ENCODE data around the gene STX16.
A peak's percentile ranks its signal among the peaks of the same experiment; 100 is the strongest.

Gene STX16

DNA sequence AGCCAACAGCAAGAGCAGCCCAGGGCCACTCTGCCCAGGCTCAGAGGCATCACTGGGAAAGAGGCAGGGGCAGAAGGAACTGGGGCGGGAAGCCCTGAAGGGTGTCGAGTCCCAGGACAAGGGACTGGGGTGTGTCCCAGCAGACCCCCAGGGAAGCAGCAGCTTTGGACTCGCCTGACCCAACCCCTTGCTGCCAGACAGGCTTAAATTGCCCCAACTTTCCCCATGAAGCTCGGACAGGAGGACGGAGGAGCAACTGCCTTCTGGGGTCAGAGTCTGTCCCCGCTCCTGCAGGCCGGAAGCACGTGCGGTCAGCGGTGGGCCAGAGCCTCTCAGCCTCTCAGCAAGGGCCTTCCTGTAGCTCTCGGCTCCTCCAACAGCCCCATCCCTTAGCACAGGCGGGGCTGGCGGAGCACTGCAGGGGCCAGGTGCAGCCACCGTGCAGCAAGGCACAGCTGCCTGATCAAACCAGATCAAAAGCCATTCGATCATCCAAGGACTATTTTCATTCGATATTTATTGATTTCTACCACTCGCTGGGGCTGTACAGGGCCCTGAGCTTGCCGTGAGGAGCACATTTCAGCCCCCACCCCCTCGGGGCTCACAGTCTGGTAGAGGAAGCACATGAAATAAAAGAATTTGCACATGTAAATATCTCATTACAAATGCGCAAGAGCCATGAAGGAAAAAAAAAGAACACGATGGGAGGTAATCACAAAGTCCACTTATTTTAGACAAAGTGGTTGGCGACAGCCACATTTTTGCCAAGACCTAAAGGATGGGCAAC is 31.8 kb upstream of the STX16 start:
- DNase-seq (ENCODE audit: low read depth), result no peak
- no peak overlapping the region for H3K4me3 ChIP-seq (ENCODE audit: control insufficient read depth, low read depth, low read length)
- TF ChIP-seq, protein P1, sequence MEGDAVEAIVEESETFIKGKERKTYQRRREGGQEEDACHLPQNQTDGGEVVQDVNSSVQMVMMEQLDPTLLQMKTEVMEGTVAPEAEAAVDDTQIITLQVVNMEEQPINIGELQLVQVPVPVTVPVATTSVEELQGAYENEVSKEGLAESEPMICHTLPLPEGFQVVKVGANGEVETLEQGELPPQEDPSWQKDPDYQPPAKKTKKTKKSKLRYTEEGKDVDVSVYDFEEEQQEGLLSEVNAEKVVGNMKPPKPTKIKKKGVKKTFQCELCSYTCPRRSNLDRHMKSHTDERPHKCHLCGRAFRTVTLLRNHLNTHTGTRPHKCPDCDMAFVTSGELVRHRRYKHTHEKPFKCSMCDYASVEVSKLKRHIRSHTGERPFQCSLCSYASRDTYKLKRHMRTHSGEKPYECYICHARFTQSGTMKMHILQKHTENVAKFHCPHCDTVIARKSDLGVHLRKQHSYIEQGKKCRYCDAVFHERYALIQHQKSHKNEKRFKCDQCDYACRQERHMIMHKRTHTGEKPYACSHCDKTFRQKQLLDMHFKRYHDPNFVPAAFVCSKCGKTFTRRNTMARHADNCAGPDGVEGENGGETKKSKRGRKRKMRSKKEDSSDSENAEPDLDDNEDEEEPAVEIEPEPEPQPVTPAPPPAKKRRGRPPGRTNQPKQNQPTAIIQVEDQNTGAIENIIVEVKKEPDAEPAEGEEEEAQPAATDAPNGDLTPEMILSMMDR (conservative IDR thresholded peaks at IDR 0.05; ENCODE audit: control insufficient read depth, insufficient read depth, low read depth, low read length), result no peak

DNA sequence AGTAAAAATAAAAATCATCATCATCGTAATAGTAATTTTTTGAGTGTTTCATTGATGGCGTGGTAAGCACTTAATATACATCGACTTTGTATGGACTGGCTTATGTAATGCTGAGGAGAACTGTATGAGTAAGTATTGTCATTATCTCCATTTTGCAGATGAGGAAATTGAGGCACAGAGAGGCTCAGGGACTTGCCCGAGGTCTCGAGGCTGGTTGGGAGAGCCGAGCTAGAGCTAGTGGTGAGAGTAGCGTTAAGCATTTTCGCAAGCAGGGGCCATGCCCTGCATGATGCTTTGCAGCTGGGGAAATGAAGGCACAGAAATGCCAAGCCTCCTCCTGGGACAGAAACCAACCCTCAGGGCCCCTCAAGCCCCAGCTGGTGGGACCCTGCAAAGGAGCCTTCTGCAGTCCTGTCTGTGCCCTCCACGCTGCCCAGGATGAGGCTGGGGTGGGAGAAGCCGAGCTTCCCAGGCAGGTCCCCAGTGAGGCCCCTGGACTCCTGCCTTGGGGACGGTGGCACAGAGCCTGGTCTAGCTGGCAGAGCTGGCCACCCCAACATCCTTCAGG is 31.1 kb upstream of the STX16 start:
- no peak overlapping the region for H3K4me3 ChIP-seq (ENCODE audit: control insufficient read depth, low read depth, low read length)
- TF ChIP-seq, protein P1 (conservative IDR thresholded peaks at IDR 0.05; ENCODE audit: control insufficient read depth, insufficient read depth, low read depth, low read length), result no peak
- no peak for DNase-seq (ENCODE audit: low read depth)

DNA sequence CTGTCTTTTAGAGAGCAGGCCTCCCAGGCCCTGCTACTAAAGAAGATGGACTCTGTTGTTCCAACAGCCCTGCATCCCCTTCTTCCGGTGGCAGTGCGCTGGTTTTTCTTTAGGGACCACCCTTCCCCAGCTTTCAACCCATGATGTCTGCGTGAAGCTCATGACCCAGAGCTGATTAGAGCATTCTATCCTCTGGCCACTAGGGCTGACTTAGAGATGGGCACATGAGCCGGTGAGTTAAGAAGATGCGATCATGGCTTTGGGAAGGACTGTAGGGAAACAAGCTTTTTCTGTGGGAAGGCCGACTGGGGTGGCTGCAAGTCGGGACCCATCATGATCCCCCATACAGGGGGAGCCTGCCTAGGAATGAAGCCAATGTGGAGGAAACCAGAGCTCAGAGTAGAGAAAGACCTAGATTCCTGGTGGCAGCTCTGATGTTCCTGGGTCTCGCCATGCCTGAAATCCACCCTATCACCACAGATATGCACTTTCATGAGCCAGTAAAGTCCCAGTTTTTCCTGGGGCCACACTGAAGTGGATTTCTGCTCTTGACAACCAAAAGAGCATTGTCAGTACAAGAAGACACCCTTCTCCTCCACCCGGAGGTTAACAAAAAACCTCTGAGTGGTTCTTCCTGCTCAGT is 29.1 kb upstream of the STX16 start:
- TF ChIP-seq, protein P1 (conservative IDR thresholded peaks at IDR 0.05; ENCODE audit: control insufficient read depth, insufficient read depth, low read depth, low read length), result peak; percentile 19
- DNase-seq (ENCODE audit: low read depth), result no peak
- no peak overlapping the region for H3K4me3 ChIP-seq (ENCODE audit: control insufficient read depth, low read depth, low read length)

DNA sequence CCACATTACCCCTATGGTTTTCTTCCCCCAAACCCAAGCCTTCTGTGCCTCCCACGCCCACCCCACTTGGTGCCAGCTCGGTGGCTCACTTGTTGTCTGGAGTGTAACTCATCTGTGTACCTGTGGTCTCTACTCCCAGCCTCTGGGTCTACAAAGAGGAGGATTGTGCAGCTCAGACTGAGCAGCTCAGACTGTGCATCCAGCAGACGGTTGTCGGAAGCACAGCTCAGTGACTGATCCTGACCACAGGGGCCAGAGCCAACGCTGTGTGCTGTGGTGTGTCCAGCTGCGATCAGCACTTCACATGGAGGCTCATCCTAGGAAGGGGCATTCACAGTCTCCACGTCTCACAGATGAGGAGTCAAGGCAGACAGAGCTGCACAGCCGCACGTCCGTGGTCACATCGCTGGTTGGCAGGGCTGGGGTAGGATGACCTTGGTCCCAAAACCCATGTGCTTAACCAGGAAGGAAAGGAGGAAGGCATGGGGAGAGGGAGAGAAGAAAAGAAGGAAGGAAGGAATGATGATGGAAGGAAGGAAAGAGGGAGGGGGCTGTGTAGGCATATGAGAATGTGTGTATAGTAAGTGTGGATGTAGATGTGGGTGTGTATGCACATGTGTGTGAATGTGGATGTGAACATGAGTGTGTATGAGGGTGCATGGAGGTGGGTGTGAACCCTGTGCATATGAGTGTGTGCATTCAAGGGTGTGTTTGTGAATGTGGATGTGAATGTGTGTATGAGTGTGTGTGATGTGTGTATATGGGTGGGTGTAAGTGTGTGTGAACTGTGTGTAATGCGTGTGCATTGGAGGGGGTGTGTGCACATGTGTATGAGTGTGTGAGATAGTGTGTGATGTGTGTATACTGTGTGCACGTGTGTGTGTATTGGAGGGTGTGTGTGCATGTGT is 28.2 kb upstream of the STX16 start:
- peak; percentile 72 for DNase-seq (ENCODE audit: low read depth)
- TF ChIP-seq, protein P1 (conservative IDR thresholded peaks at IDR 0.05; ENCODE audit: control insufficient read depth, insufficient read depth, low read depth, low read length), result no peak
- no peak overlapping the region for H3K4me3 ChIP-seq (ENCODE audit: control insufficient read depth, low read depth, low read length)

DNA sequence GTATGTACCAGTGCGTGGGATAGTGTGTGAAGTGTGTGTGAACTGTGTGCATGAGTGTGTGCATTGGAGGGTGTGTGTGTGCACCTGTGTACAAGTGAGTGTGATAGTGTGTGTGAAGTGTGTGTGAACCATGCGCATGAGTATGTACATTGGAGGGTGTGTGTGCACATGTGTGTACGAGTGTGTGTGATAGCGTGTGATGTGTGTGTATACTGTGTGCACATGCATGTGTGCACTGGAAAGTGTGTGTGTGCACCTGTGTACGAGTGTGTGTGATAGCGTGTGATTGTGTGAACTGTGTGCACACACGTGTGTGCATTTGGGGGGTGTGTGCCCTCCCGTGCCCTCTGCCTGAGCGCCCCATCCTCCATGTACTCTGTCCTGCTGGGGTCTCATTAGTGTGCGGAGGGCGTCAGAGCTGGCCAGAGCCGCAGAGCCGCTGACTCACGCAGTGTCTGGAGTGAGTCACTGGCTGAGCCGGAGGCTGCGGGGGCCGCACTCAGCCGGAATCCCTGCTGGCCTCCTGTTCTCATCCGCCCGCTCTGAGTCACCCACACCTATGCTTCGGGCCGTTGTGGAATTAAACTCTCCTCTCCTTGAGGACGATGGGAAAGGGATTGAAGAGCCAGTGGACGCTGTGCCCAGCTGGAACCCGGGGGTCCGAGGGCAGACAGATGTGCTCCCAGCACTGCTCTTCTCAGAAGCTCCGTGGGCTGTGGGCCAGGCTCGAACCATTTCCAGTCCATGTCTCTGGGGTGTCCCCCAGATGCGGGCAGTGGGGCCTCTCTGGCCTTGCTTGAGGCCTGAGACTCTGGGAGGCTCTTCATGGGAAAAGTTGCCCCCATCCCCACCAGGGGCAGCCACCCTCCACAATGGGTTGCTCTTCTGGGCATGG is 27.3 kb upstream of the STX16 start:
- no peak overlapping the region for H3K4me3 ChIP-seq (ENCODE audit: control insufficient read depth, low read depth, low read length)
- TF ChIP-seq, protein P1 (conservative IDR thresholded peaks at IDR 0.05; ENCODE audit: control insufficient read depth, insufficient read depth, low read depth, low read length), result no peak
- peak; percentile 94 for DNase-seq (ENCODE audit: low read depth)
